ENCODE data around the gene PTPRD.
"Not testable (repeated sequence)": the region's sequence is repeated elsewhere in the genome, so short reads cannot be mapped to it uniquely, and the experiment has no call there.

The PTPRD gene

DNA sequence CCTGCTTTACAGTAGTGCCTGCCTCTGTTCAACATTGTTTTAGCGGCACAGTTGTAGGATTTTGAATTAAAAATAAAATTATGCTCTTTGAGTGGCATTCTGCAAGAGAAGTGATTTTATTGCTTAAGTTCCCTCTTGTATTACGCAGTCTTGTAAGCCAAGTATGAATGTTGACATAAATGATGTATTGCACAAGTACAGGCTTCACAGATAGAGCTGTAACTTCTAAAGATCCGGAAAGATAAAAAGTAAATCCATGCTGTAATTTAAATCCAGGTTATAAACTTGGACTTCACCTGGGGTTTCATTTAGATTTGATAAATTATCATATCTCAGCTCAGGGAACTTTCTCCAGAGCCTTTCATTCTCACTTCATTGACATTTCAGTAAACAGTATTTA is 1114.7 kb downstream of the PTPRD start:
- peak; percentile 36 for DNase-seq (ENCODE audit: low read depth)

DNA sequence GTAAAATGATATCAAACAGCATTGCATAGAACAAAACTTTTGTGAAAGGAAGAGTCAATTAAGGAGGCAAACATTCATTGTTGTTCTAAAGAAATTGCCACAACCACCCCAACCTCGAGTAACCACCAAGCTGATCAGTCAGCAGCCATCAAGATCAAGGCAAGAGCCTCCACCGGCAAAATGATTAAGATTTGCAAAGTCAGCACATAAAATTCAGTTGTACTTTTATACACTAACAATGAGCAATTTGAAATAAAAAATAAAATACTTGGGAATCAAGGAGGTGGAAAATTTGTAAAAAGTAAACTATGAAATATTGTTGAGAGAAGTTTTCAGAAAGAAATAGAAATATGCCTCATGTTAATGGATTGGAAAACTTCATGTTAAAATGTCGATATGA is 1118.5 kb downstream of the PTPRD start:
- DNase-seq (ENCODE audit: low read depth) = no peak

DNA sequence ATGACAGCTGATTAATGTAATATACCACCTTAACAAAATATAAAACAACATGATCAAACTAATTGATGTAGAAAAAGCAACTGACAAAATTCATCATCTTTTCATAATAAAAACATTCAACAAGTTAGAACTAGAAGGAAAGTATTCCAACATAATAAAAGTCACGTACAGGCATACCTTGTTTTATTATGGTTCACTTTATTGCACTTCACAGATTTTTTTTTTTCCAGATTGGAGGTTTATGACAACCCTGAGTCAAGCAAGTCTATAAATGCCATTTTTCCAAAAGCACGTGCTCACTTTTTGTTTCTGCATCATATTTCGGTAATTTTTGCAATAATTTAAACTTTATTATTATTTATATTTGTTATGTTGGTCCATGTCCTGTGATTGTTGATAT is 1120.3 kb downstream of the PTPRD start:
- no peak for DNase-seq (ENCODE audit: low read depth)

DNA sequence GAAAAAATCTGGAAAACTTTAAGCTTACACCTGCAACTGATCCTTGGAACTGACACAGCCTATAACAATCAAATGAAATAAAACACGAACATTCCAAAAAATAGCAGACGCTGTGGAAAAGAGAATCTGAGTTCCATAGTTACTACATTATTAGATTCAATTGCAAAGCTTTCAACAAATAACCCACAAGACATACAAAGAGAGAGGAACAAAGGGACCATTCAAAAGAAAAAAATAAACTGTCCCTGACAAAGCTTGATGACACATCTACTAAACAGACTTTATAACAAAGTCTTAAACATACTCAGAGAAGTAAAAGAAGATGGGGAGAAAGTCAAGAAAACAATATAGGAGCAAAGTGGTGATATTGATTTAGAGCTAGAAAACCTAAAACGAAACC is 1123.6 kb downstream of the PTPRD start:
- no peak for DNase-seq (ENCODE audit: low read depth)

DNA sequence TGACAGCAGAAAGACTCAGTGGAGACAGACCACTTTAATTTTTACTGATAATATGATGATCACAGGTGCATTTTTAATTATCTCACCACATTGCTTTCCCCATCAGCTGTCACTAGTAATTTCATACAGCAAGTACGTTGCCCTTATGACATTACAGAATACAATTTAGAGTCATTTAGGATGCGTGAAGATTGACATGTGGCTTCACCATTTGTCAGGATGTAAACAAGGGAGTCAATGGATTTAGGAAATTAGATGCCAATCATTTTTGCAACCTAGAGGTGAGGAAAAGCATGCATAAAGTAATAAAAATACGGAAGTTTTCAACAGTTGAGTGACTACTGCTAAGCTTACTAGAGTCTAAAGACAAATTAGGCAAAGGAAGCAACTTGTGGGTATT is 1129.6 kb downstream of the PTPRD start:
- DNase-seq (ENCODE audit: low read depth) = no peak

DNA sequence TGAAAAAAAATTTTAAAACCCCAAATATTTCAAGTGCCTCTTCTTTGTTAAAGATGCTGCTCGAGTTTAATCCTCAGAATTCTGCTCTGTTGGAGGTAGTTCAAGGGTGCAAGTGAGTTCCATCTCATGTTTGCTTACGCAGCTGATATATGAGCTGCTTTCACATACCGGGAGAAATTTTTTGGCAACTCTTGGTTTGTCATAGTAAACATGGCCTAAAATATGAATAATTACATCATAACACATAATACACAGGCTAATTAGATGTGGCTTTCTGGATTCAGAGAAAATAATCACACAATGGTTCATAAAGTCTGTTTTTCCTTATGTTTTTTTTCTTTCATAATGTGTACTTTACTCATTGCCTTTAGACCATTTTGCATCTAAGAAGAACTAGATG is 1134.1 kb downstream of the PTPRD start:
- DNase-seq (ENCODE audit: low read depth) = no peak

DNA sequence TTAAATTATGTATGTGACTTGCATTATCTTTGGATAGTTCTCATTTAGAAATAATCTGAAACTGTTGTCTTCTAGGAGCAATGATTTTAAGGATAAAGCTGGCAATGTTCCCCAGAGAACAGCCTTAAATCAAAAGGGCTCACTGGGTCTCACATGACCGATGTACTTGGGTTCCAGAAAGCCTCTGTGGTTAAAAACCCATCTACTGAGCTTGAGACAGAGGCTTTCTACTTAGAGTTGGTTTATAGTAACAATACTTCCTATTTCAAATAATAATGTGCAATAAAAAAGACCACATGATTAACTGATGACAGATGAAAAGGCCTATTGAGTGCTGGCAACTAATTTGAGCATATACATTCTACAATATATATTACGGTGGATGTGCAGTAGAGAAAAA is 1143.5 kb downstream of the PTPRD start:
- no peak for DNase-seq (ENCODE audit: low read depth)

DNA sequence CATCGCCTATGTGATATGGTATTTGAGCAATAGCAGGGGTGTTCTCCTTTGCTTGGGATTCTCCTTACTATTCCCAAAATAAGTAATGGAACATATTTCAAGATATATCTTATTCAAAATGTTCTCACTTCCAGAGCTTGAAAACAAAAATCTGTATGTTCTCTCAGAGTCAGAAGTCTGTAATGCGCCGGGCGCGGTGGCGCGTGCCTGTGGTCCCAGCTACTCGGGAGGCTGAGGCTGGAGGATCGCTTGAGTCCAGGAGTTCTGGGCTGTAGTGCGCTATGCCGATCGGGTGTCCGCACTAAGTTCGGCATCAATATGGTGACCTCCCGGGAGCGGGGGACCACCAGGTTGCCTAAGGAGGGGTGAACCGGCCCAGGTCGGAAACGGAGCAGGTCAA is 1170.9 kb downstream of the PTPRD start:
- not testable (repeated sequence) for DNase-seq (ENCODE audit: low read depth)

DNA sequence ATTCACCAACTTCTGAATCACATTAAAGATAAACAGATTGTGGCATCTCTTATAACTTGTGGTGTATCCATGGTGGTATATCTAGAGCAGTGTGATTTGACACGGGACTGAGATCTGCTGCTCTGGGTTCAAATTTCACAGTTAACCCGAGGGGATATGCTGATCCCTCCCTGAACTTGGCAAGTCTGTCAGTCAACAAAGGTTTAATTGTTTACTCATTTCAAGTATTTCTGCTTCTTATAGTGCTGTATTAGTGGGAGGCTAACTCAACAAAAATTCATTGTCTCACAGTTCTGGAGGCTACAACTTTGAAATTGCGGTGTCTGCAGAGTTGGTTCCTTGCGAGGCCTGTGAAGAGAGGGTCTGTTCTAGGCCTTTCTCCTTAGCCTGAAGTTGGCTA is 1175.2 kb downstream of the PTPRD start:
- no peak for DNase-seq (ENCODE audit: low read depth)

DNA sequence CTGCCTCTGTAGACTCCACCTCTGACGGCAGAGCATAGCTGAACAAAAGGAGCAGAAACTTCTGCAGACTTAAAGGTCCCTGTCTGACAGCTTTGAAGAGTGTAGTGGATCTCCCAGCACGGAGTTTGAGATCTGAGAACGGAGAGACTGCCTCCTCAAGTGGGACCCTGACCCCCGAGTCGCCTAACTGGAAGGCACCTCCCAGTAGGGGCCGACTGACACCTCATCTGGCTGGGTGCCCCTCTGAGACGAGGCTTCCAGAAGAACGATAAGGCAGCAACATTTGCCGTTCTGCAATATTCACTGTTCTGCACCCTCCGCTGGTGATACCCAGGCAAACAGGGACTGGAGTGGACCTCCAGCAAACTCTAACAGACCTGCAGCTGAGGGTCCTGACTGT is 1186.3 kb downstream of the PTPRD start:
- not testable (repeated sequence) for DNase-seq (ENCODE audit: low read depth)

DNA sequence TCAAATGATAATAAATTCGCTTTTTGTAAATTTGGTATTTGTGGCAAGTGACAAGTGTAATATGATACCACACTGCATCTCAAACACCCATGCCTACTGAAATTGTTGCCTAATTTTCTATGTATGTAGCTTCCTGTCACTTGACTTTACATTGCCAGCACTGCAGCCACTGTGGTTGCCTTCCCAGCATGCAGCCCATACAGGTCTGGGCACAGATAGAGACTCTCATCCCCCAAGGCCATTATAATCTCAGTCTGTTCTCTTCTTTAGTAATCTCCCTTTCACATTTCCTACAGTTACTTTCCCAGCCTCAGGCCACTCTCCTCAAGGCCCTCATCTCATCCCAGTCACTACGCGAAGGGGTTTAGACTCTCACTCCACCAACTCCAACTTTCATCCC is 1200.6 kb downstream of the PTPRD start:
- DNase-seq (ENCODE audit: low read depth) = no peak

DNA sequence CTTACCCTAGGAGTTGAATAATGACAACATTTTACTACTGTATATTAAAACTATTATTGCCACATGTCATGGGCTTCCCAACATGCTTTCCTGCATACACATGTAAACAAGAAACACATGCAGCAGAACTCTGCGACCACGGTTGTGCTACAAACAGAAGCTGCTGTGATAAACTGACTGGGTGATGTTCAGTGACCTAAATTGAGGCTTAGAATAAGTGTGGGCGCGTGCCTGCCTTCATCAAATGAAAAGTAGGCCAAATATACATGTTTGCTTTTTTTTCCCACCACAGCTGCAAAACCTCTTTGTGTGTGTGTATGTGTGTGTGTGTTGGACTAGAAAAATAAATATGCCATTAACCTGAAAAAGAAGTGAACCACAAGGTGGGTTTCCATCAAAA is 1202.1 kb downstream of the PTPRD start:
- no peak for DNase-seq (ENCODE audit: low read depth)

DNA sequence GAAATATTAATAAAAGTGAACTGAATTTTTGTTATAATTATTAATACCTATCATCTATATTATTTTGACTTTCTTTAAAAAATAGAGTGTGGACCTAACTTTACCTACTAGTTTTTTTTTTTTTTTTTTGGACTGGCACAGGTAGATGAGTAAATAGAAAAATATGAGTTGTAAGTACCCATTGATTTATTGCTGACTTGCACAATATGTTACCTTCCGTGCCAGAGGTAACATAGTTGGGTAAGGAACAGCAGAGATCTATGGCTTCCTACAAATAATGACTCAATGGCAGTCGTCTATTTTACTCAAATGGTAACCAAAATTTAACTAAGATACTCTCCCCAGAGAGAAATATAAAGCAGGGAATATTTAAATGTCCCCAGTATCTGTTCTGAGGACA is 1212.8 kb downstream of the PTPRD start:
- DNase-seq (ENCODE audit: low read depth) = no peak

DNA sequence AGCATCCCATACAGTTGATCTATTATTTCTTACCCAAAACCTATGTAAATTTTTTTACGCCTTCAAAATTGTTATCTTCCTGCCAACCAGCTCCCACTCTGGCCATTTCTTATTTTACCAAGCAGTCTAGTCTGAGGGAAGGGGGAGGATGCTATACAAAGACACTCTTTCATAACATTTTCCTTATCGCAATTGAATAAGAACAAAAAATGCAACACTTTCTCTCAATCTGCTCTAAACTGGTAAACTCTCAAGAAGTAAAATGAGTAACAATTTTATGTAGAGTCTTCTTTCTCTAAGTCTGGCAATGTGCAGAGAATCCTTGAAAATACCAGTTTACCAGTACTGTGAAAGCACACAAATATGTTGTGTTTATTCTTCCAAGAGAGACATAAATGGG is 1216.3 kb downstream of the PTPRD start:
- DNase-seq (ENCODE audit: low read depth) = no peak

DNA sequence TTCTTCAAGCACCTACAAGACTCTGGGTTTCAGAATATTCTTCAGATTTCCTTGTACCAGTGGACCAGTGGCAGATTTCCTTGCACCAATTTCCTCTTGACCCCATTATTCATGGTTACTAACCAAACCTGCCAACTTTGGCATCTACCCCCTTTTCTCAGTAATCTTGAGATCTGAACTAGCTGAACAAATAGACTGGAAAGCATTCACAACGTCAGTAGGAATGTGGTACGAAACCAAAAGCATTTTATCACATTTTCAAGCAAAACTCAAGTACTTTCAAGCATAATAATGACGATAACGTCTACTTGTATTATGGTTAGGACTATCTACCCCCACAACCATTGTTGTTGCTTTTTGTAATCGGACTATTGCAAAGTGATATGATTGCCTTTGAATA is 1217.3 kb downstream of the PTPRD start:
- DNase-seq (ENCODE audit: low read depth) = no peak

DNA sequence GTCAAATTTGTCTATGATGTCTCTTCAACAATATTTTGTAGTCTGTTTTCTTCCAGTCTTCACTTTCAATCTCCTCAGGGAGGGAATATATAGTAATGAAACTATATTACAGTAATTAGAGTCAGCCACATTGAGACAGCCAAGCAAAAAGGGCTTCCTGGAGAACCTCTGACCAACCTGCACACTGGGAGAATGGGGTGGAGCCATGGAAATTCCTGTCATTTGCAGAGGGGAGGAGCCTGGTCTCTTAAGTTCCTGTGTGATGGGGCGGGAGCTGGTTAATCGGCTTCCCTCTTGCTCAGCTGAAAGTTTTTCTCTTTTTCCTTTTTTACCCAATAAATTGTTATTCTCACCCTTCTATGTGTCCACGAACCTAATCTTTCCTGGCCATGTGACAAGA is 1220.0 kb downstream of the PTPRD start:
- DNase-seq (ENCODE audit: low read depth) = no peak

DNA sequence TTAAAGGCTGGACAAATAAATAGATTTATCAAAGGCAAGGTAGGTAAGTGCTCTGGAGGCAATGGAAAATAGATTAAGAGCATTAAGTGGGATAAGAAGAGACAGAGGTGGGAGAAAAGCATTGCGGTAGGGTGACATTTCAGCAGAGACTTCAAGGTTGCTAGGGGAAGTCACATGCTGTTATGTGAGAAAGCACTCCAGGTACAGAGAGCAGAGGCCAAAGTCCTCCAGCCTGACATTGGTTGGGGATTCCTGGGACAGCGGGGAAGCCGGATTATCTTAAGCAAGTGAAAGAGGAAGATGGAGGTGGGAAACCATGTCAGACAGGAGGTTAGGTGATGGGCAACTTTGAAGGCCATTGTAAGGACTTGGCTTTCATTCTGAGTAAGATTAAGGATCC is 1222.9 kb downstream of the PTPRD start:
- no peak for DNase-seq (ENCODE audit: low read depth)

DNA sequence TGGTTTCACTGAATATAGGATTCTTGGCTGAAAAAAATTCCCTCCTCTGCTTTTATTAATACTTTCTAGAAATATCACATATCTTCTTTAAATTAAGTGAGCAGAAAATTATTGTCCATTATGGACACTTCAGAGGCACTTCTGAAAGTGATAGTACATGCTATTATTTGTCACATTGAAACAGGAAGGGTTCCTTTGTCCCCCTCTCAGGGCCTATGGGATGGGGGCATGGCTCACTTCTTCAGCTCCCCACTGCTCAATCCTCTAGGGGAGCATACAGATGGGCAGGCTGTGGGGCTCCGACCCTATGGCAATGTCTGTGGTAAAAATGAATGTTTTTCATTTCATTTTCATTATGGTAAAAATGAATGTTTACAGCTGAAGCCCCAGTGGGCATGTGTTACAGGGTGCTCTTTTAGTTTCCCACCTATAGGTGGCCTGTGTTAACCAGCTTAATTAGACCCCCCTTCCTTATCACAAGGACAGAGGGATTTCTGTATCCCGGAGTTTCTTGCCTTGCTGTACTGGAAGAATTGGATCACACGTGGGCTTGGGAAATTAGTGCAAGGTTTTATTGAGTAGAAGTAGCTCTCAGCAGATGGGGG is 1225.2 kb downstream of the PTPRD start:
- DNase-seq (ENCODE audit: low read depth) = no peak

DNA sequence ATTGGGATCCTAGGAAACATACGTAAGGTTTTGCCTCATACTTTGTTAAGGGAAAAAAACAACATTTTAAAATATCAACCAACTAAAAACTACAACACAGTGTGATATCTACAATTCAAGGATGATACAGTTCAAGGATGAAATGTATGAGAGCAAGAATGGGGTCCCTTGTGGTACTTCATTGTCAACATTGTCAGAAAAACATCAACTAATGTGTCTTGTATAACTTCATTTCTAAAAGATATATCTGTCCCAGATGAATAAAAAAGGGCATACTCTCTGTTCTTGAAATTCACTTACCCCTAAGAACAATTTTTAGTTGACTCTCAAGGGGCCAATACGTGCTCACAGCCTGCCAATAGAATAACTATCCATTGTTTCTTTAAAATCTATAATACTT is 1250.5 kb downstream of the PTPRD start:
- DNase-seq (ENCODE audit: low read depth) = no peak

DNA sequence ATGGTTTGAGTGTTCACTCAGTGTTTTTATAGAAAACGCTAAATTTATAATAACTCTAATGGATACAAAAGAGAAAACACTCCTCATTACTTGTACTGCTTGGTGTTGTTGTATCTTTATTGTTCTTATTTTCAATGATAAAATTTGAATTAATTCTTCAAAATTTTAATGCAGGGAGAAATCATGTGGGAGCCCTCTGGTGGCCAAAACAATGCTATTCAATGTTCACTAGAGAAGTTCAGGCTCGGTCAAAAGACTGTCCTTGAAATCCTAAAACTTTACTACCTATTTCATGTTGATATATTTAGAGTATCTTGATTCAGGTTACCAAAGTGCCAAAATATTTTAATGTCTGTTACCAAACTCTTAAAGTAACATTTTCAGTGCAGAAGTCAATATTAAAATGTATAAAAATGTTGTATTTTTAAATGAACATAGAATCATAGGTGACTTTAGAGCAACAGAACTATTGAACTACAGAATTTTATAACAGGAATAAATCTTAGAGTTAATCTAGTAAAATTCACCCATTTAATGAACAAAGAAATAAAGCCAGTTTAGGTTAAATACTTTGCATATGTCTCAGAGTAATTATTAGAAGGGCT is 1259.8 kb downstream of the PTPRD start:
- no peak for DNase-seq (ENCODE audit: low read depth)

DNA sequence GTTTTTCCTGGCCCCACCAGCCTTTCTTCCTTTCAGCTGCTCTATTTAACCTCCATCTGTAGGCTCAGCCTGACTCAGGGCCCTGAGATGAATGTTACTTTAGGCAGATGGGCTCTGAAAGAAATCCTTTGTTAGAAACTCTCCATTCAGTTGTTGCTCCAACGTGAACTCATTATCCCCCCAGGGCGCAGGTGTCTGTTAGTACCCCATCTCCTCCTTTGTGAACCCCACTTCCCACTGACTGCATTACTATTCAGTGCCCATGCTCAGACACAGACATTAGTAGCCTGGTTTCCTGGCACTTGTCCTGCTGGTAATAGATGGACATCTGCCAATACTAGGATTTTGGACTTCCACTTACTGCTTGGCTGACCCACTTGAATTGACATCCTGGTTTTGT is 1271.6 kb downstream of the PTPRD start:
- no peak for DNase-seq (ENCODE audit: low read depth)

DNA sequence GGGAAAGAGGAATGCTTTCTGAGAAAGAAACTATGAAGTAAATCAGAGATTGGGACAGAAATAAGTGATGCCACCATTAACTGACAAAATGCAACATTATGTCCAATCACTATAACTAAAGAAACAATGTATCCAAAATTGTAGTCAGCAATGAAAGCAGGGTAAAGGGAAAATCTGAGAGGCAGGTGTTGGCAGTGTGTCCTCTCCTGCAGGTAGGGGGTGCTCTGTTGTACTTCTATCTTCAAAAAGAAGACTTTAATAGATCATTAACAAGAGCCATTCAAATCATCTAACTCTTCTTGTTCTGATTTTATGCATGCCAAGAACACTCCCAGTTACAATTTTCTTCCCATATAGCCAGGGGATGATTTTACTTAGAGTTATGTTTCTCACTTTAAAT is 1275.7 kb downstream of the PTPRD start:
- no peak for DNase-seq (ENCODE audit: low read depth)

DNA sequence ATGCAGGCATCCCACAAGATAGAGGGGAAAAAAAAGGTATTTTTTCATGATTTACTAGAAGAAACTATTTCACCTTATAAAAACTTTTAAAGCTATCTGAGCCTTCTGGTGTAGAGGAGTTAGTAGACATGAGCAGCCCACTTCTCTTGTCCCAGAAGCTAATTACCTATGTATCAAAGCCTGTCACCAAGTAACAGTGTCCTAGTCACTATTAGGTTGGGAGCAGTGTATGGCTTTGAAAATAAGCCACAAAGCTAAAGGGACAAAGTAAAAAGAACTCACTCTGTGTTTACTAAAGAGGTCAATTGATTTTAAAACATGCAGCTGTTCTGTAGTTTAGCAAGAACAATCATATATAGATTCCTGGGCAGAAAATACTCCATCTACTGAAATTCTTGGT is 1286.1 kb downstream of the PTPRD start:
- DNase-seq (ENCODE audit: low read depth) = no peak

DNA sequence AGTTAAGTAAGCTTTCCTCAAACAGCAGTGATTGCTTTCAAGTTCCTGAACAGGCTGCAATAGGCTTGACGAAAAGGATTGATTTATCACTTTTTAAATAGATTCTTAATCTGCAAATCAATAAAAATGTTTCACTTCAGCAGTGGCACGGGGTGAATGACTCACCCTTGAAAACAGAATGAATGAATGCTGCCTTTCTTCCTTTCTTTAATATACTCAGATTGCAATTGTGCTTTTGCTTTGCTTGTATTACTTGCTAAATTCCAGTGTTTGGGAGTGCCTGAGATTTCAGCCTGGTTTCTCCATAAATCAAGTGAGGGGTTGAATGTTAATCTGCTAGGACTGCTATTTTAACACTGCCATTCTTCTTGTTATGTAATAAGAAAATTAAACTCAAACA is 1293.8 kb downstream of the PTPRD start:
- no peak for DNase-seq (ENCODE audit: low read depth)

DNA sequence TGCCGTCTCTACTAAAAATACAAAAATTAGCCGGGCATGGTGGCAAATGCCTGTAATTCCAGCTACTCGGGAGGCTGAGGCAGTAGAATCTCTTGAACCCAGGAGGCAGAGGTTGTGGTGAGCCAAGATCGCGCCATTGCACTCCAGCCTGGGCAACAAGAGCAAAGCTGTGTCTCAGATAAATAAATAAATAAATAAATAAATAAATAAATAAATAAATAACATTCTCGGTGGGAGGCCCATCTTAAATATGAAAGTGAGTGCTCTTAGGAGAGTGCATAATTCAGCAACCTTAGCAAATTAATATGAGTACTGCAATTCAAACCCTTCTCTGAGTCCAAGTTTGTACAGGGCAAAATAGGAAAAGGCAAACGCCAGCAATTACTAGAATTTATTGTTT is 1302.1 kb downstream of the PTPRD start:
- not testable (repeated sequence) for DNase-seq (ENCODE audit: low read depth)
